Fibroblast of mammary gland (primary cell): ENCODE results near the gene FUT8.
A peak's percentile ranks its signal among the peaks of the same experiment; 100 is the strongest.

Experiments
- DNase-seq: peaks from one replicate; pipeline ENCODE4 v3.0.0-alpha.2; 2010; ENCODE audit warnings: low read depth
- H3K4me3 ChIP-seq: 2 replicates; pipeline ENCODE4 v1.5.1; 2011; ENCODE audit warnings: low read depth, mild to moderate bottlenecking, low read length, moderate library complexity; ENCODE audit not compliant: control insufficient read depth
- TF ChIP-seq, protein P1 (sequence below): conservative IDR thresholded peaks from 2 replicates; pipeline ENCODE4 v1.5.1; 2011; ENCODE audit warnings: low read depth, low read length, inconsistent platforms; ENCODE audit not compliant: control insufficient read depth, insufficient read depth

Gene FUT8

GRCh38 chr14:65600742-65601141 lies 188.2 kb downstream of the FUT8 start:
- no peak overlapping the region for H3K4me3 ChIP-seq
- TF ChIP-seq, protein P1, sequence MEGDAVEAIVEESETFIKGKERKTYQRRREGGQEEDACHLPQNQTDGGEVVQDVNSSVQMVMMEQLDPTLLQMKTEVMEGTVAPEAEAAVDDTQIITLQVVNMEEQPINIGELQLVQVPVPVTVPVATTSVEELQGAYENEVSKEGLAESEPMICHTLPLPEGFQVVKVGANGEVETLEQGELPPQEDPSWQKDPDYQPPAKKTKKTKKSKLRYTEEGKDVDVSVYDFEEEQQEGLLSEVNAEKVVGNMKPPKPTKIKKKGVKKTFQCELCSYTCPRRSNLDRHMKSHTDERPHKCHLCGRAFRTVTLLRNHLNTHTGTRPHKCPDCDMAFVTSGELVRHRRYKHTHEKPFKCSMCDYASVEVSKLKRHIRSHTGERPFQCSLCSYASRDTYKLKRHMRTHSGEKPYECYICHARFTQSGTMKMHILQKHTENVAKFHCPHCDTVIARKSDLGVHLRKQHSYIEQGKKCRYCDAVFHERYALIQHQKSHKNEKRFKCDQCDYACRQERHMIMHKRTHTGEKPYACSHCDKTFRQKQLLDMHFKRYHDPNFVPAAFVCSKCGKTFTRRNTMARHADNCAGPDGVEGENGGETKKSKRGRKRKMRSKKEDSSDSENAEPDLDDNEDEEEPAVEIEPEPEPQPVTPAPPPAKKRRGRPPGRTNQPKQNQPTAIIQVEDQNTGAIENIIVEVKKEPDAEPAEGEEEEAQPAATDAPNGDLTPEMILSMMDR, result no peak
- no peak for DNase-seq

GRCh38 chr14:65604535-65604934 lies 192.0 kb downstream of the FUT8 start:
- no peak overlapping the region for H3K4me3 ChIP-seq
- TF ChIP-seq, protein P1, result no peak
- no peak for DNase-seq

DNA sequence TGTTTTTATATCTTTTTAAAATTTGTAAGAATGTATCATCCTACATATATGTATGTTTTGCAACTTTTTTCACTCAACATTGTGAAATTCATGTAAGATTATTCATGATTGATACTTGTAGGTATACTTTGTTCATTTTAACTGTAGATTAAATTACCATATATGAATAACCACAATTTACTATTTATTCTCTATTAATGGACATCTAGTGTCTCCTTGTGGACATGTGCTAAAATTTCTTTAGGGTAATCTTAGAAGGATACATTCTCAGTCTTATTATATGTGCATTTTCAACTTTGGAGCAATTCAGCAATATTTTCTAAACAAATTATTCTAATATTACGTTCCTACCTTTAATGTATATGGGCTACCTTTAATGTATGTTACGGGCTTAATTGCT lies 192.4 kb downstream of the FUT8 start:
- H3K4me3 ChIP-seq, result no peak overlapping the region
- no peak for DNase-seq
- TF ChIP-seq, protein P1, result peak; percentile 19

- TF ChIP-seq, protein P1, result no peak
- no peak overlapping the region for H3K4me3 ChIP-seq
- no peak for DNase-seq
These were observed 193.9 kb downstream of the FUT8 start for GRCh38 chr14:65606460-65606859.

- DNase-seq, result no peak
- TF ChIP-seq, protein P1, result no peak
- no peak overlapping the region for H3K4me3 ChIP-seq
These were observed 200.7 kb downstream of the FUT8 start for GRCh38 chr14:65613131-65613650.

- no peak overlapping the region for H3K4me3 ChIP-seq
- TF ChIP-seq, protein P1, result no peak
These were observed 206.5 kb downstream of the FUT8 start for GRCh38 chr14:65618996-65619395.

GRCh38 chr14:65620195-65620594 lies 207.7 kb downstream of the FUT8 start:
- peak; percentile 35 for DNase-seq
- no peak overlapping the region for H3K4me3 ChIP-seq
- TF ChIP-seq, protein P1, result no peak

More at GRCh38 chr14:65618996-65619395, 206.5 kb downstream of the FUT8 start:
- DNase-seq, result no peak
